ENCODE data around the gene LIN37. TPM values are rescaled to one million over a fixed set of nuclear protein-coding genes. Genes with fewer than 3 reads are reported as not detected.

LIN37 gene
- total and polyA plus RNA-seq, 12 donors = 6.0 to 137 (median 12.5) TPM

GRCh38 chr19:35774274-35775045 lies 26.1 kb downstream of the LIN37 start:
- Histone ChIP-seq H3K27ac (no peak overlapping the region), H3K36me3 (replicated peaks in 1 of 2) (no peaks in the 10 kb centered on the region), H3K9me3 (replicated peaks in 1 of 3) (no peaks in the 10 kb centered on the region), H3K27me3 (no peaks in the 10 kb centered on the region), H3K4me1 (replicated peaks in 1 of 2) (peaks cover 0 to 5% of the 10 kb centered on the region in 2 donors), H3K4me3 (peak overlapping the region in 1 of 4 donors; percentile 99)
- DNase-seq = no peak
- intact Hi-C loops (cut with DNase I) = no loop called here
- no peak for TF ChIP-seq CTCF (IDR thresholded peaks at IDR 0.05)
- no peak for TF ChIP-seq POLR2A (IDR thresholded peaks at IDR 0.05)
- WGBS, 4 donors = 37 to 54% (median 43%) methylated on average over 14 to 16 of the region's 16 CpGs

DNA sequence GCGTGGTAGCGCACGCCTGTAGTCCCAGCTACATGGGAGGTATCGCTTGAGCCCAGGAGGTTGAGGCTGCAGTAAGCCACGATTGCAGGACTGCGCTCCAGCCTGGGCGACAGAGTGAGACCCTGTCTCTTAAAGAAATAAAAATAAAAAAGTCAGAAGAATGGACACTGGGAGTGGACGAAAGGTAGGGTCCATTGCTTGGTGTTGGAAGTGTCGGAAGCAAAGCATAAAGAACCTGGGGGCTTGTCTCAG lies 26.6 kb downstream of the LIN37 start:
- WGBS, 4 donors = 13 to 25% (median 20%) methylated on average over 9 of the region's 9 CpGs

GRCh38 chr19:35775298-35776101 lies 27.1 kb downstream of the LIN37 start, which contains the start of gene ARHGAP33:
ARHGAP33 (plus strand) TSS chr19:35775564; CDS start chr19:35775659, 95 bp downstream.
- Histone ChIP-seq H3K4me3 (peak within 1 kb of the TSS in 2 of 4 donors; percentile 87 to 99), H3K36me3 (replicated peaks in 1 of 2) (peaks cover 0 to 6% of the 10 kb centered on the region in 2 donors), H3K27me3 (no peaks in the 10 kb centered on the region), H3K27ac (peak within 1 kb of the TSS in 1 of 5 donors; percentile 58), H3K9me3 (replicated peaks in 1 of 3) (no peaks in the 10 kb centered on the region), H3K4me1 (replicated peaks in 1 of 2) (peaks cover 0 to 5% of the 10 kb centered on the region in 2 donors)
- WGBS, 4 donors = 0 to 1% (median 0%) methylated on average over 9 to 81 of the region's 82 CpGs
- DNase-seq = peak; percentile 98 to 100 (median 99)
- intact Hi-C loops (cut with DNase I) = no loop called here
- no peak for TF ChIP-seq CTCF (IDR thresholded peaks at IDR 0.05)
- no peak for TF ChIP-seq POLR2A (IDR thresholded peaks at IDR 0.05)

More for the DNA sequence above, 26.6 kb downstream of the LIN37 start:
- intact Hi-C loops (cut with DNase I) = no loop called here
- TF ChIP-seq CTCF (IDR thresholded peaks at IDR 0.05) (no peak), POLR2A (IDR thresholded peaks at IDR 0.05) (no peak)
- Histone ChIP-seq H3K36me3 (replicated peaks in 1 of 2) (peaks cover 0 to 1% of the 10 kb centered on the region in 2 donors), H3K9me3 (replicated peaks in 1 of 3) (no peaks in the 10 kb centered on the region), H3K4me3 (peak overlapping the region in 1 of 4 donors; percentile 99), H3K4me1 (replicated peaks in 1 of 2) (peaks cover 0 to 5% of the 10 kb centered on the region in 2 donors), H3K27me3 (no peaks in the 10 kb centered on the region), H3K27ac (no peak overlapping the region)
- DNase-seq = no peak

GRCh38 chr19:35776102-35776788 lies 27.9 kb downstream of the LIN37 start:
- no peak overlapping the region for H3K27ac ChIP-seq
- H3K27me3 ChIP-seq = no peaks in the 10 kb centered on the region
- no peak for DNase-seq
- peak overlapping the region in 2 of 4 donors; percentile 87 to 99 for H3K4me3 ChIP-seq
- no peaks in the 10 kb centered on the region for H3K9me3 ChIP-seq (replicated peaks in 1 of 3)
- TF ChIP-seq POLR2A (IDR thresholded peaks at IDR 0.05) (no peak), CTCF (IDR thresholded peaks at IDR 0.05) (no peak)
- peaks cover 0 to 6% of the 10 kb centered on the region in 2 donors for H3K36me3 ChIP-seq (replicated peaks in 1 of 2)
- intact Hi-C loops (cut with DNase I) = no loop called here
- peaks cover 0 to 5% of the 10 kb centered on the region in 2 donors for H3K4me1 ChIP-seq (replicated peaks in 1 of 2)
- 60 to 73% (median 64%) methylated on average over 11 to 13 of the region's 13 CpGs for WGBS, 4 donors

Data from adrenal gland (tissue), 12 donors.